ENCODE data around the gene TSPAN18.

The TSPAN18 gene

DNA sequence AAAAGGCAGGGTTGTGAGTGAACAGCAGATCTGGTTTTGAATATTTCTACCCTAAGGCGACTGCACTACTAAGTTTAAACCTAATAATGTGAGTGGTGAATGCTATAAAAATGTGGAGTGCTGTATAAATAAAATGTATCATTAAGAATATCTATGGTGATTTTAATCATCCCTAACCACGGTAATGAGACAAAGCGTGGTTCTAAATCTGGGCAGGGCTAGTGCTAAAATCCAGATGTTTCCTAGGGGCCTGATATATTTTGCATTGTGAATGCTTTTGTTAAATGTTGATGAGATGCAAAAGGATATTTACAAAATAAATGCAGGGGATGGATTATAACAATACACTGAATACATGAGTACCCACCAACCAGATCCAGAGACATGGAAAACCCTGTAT, 58.1 kb downstream of the TSPAN18 start:
- TF ChIP-seq, protein P1, sequence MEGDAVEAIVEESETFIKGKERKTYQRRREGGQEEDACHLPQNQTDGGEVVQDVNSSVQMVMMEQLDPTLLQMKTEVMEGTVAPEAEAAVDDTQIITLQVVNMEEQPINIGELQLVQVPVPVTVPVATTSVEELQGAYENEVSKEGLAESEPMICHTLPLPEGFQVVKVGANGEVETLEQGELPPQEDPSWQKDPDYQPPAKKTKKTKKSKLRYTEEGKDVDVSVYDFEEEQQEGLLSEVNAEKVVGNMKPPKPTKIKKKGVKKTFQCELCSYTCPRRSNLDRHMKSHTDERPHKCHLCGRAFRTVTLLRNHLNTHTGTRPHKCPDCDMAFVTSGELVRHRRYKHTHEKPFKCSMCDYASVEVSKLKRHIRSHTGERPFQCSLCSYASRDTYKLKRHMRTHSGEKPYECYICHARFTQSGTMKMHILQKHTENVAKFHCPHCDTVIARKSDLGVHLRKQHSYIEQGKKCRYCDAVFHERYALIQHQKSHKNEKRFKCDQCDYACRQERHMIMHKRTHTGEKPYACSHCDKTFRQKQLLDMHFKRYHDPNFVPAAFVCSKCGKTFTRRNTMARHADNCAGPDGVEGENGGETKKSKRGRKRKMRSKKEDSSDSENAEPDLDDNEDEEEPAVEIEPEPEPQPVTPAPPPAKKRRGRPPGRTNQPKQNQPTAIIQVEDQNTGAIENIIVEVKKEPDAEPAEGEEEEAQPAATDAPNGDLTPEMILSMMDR (IDR thresholded peaks at IDR 0.05; ENCODE audit: insufficient read depth, low read length, poor library complexity, severe bottlenecking), result no peak
- DNase-seq (ENCODE audit: extremely low read depth, insufficient read length), result no peak
- no peaks in the 10 kb centered on the region for H3K36me3 ChIP-seq (ENCODE audit: control insufficient read depth, insufficient read depth, low read length)
- no peaks in the 10 kb centered on the region; the same call in 1 of the 2 replicates for H3K27me3 ChIP-seq (replicated peaks; ENCODE audit: control insufficient read depth, insufficient read depth, low read length)
- H3K4me3 ChIP-seq (replicated peaks; ENCODE audit: low read depth, low read length), result no peak overlapping the region

DNA sequence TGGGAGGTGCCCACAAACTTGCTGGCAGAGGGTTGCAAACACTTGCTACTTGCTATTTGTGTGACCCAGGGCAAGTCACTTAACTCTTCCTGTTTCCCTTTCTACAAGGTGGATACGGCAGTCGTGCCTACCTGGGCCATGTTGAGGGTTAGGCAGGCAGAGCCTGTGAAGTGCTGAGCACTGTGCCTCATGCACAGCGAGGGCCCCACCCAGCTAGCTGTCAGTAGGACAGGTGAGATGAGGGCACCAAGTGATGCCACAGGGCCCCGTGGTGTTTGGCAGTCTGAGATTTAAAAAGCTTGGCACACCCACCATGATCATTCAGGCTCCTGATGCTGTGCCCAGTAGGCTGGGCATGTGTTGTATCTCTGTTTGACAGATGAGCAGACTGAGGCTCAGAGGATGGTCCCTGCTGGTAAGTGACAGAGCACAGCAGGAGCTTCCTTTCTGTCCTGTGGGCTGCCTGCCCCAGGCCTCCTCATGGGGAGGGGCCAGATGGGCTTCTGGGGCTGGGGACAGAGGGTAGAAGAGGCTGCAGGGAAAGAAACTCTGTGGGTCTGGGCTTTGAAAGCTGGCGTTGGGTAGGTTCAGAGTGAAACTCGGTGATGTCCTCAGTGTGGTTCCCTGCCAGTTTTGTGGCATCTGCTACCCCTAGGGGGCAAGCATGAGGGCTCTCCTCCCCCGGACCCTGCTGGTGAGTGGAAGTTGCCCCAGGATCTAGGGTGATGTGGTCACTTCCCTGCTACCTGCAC, 59.3 kb downstream of the TSPAN18 start:
- Histone ChIP-seq H3K4me3 (replicated peaks; ENCODE audit: low read depth, low read length) (no peak overlapping the region), H3K27me3 (replicated peaks; ENCODE audit: control insufficient read depth, insufficient read depth, low read length) (no peaks in the 10 kb centered on the region; the same call in 1 of the 2 replicates), H3K36me3 (ENCODE audit: control insufficient read depth, insufficient read depth, low read length) (no peaks in the 10 kb centered on the region)
- DNase-seq (ENCODE audit: extremely low read depth, insufficient read length), result no peak
- TF ChIP-seq, protein P1 (IDR thresholded peaks at IDR 0.05; ENCODE audit: insufficient read depth, low read length, poor library complexity, severe bottlenecking), result peak; percentile 34

DNA sequence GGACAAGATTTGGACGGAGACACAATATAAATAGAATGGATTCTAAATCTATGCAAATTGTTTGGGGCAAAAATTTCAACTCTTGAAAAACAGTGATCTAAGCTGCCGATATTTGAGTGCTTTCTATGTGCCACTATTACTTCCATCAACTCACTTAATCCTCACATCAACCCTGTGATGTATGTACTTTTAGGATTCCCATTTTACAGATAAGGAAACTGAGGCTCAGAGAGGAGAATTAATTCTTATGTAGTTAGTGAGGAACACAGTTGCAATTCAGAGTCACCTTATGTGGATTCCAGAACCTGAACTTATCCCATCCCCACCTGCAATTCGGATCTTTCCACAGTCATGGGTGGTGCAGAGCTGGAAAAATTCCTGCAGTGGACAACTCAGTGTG, 60.3 kb downstream of the TSPAN18 start:
- Histone ChIP-seq H3K27me3 (replicated peaks; ENCODE audit: control insufficient read depth, insufficient read depth, low read length) (no peaks in the 10 kb centered on the region; the same call in 1 of the 2 replicates), H3K4me3 (replicated peaks; ENCODE audit: low read depth, low read length) (no peak overlapping the region), H3K36me3 (ENCODE audit: control insufficient read depth, insufficient read depth, low read length) (no peaks in the 10 kb centered on the region)
- DNase-seq (ENCODE audit: extremely low read depth, insufficient read length), result no peak
- TF ChIP-seq, protein P1 (IDR thresholded peaks at IDR 0.05; ENCODE audit: insufficient read depth, low read length, poor library complexity, severe bottlenecking), result no peak

DNA sequence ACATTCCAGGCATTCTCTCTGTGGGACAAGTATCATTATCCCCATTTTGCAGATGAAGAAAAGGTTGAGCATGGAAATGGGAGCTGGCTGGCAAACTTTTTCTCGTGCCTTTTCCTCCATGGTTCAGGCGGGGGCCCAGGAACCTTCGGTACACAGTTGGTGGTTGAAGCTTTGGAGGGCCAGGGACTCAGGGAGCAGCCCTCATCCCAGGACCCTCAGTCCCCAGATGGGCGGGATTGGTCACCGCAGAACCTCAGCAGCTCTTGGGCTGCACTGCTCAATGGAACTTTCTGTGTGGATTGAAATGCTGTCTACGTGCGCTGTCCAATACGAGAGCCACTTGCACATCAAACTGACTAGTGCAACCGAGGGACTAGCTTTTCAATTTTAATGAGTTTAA, 61.2 kb downstream of the TSPAN18 start:
- Histone ChIP-seq H3K27me3 (replicated peaks; ENCODE audit: control insufficient read depth, insufficient read depth, low read length) (no peaks in the 10 kb centered on the region; the same call in 1 of the 2 replicates), H3K4me3 (replicated peaks; ENCODE audit: low read depth, low read length) (no peak overlapping the region), H3K36me3 (ENCODE audit: control insufficient read depth, insufficient read depth, low read length) (no peaks in the 10 kb centered on the region)
- DNase-seq (ENCODE audit: extremely low read depth, insufficient read length), result no peak
- TF ChIP-seq, protein P1 (IDR thresholded peaks at IDR 0.05; ENCODE audit: insufficient read depth, low read length, poor library complexity, severe bottlenecking), result no peak

DNA sequence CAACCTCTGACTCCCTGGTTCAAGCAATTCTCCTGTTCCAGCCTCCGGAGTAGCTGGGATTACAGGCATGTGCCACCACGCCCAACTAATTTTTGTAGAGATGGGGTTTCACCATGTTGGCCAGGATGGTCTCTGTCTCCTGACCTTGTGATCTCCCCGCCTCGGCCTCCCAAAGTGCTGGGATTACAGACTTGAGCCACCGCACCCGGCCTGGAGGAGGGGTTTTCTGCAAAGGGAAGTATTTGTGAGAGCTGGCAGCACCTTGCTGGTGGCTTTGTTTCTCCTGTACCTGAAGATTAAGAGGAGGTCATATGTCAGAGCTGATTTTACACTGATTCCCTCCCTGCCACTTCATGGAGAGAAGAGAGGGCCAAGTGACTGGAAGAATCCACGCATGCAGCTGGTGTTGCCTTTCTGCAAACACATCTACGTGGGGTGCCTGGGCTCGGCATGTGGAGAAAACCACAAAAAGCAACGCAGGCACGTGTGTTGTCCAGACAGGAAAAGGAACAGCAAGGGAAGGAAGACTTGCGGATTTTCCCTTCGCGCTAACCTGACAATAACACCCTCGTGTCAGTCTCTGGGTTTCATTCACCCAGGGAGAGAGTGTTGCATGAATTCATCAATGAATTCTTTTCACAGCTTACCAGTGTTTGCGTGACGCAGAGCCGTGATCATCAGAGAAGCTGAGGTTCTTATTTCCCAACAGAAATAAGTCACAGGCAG, 61.9 kb downstream of the TSPAN18 start:
- Histone ChIP-seq H3K27me3 (replicated peaks; ENCODE audit: control insufficient read depth, insufficient read depth, low read length) (no peaks in the 10 kb centered on the region; the same call in 1 of the 2 replicates), H3K4me3 (replicated peaks; ENCODE audit: low read depth, low read length) (no peak overlapping the region), H3K36me3 (ENCODE audit: control insufficient read depth, insufficient read depth, low read length) (no peaks in the 10 kb centered on the region)
- DNase-seq (ENCODE audit: extremely low read depth, insufficient read length), result no peak
- TF ChIP-seq, protein P1 (IDR thresholded peaks at IDR 0.05; ENCODE audit: insufficient read depth, low read length, poor library complexity, severe bottlenecking), result no peak

All from GM06990 (cell line).